ENCODE results near the gene B4GAT1. TPM values are rescaled to one million over a fixed set of nuclear protein-coding genes. Genes with fewer than 3 reads are reported as not detected.

B4GAT1 gene
- total RNA-seq, 4 donors from 2014 or later, result 39.7 to 62.0 (median 47.6) TPM

- Histone ChIP-seq H3K9me3 (no peaks in the 10 kb centered on the region), H3K4me3 (no peak overlapping the region), H3K27ac (no peak overlapping the region), H3K27me3 (no peaks in the 10 kb centered on the region), H3K4me1 (peaks cover 0 to 48% (median 35%) of the 10 kb centered on the region in 3 donors), H3K36me3 (peaks cover 0 to 33% of the 10 kb centered on the region in 2 donors)
- ATAC-seq, result no peak
- no peak for TF ChIP-seq POLR2A (IDR thresholded peaks at IDR 0.05)
- TF ChIP-seq CTCF (IDR thresholded peaks at IDR 0.05), result no peak
- no peak for TF ChIP-seq EP300 (IDR thresholded peaks at IDR 0.05)
- TF ChIP-seq POLR2AphosphoS5 (IDR thresholded peaks at IDR 0.05), result no peak
- 88 to 100% methylated on average over 1 to 6 of the region's 12 CpGs for WGBS, 2 donors (ENCODE audit: low coverage in 1 of 2)
Measured at GRCh38 chr11:66331542-66332370, 15.7 kb downstream of the B4GAT1 start.

- no peak for ATAC-seq
- H3K9me3 ChIP-seq, result no peaks in the 10 kb centered on the region
- H3K36me3 ChIP-seq, result peaks cover 0 to 33% of the 10 kb centered on the region in 2 donors
- H3K4me3 ChIP-seq, result no peak overlapping the region
- no peak overlapping the region for H3K27ac ChIP-seq
- no peaks in the 10 kb centered on the region for H3K27me3 ChIP-seq
- WGBS, 2 donors (ENCODE audit: low coverage in 1 of 2), result no CpG with 5 or more reads among the region's 10 CpGs
- peaks cover 0 to 48% (median 37%) of the 10 kb centered on the region in 3 donors for H3K4me1 ChIP-seq
- no peak for TF ChIP-seq EP300 (IDR thresholded peaks at IDR 0.05)
Measured at GRCh38 chr11:66330931-66331330, 16.5 kb downstream of the B4GAT1 start.

GRCh38 chr11:66329165-66329673, 18.2 kb downstream of the B4GAT1 start:
- no peak for ATAC-seq
- WGBS, 2 donors (ENCODE audit: low coverage in 1 of 2), result no CpG with 5 or more reads among the region's 3 CpGs
- Histone ChIP-seq H3K9me3 (no peaks in the 10 kb centered on the region), H3K4me3 (no peak overlapping the region), H3K27me3 (no peaks in the 10 kb centered on the region), H3K27ac (no peak overlapping the region), H3K4me1 (peaks cover 0 to 34% (median 30%) of the 10 kb centered on the region in 3 donors), H3K36me3 (peaks cover 0 to 27% of the 10 kb centered on the region in 2 donors)
- TF ChIP-seq POLR2AphosphoS5 (IDR thresholded peaks at IDR 0.05), result no peak
- TF ChIP-seq POLR2A (IDR thresholded peaks at IDR 0.05), result no peak
- no peak for TF ChIP-seq EP300 (IDR thresholded peaks at IDR 0.05)
- TF ChIP-seq CTCF (IDR thresholded peaks at IDR 0.05), result no peak

- TF ChIP-seq EP300 (IDR thresholded peaks at IDR 0.05) (no peak), CTCF (IDR thresholded peaks at IDR 0.05) (peak in 3 of 4 experiments; percentile 96 to 98 (median 98)), POLR2AphosphoS5 (IDR thresholded peaks at IDR 0.05) (peak; percentile 54)
- Histone ChIP-seq H3K4me1 (peaks cover 0 to 34% (median 30%) of the 10 kb centered on the region in 3 donors), H3K4me3 (no peak overlapping the region), H3K27me3 (no peaks in the 10 kb centered on the region), H3K27ac (peak overlapping the region in 3 of 4 donors; percentile 65 to 84 (median 83)), H3K36me3 (peaks cover 0 to 21% of the 10 kb centered on the region in 2 donors), H3K9me3 (no peaks in the 10 kb centered on the region)
- peak; percentile 75 for ATAC-seq
- WGBS, 2 donors (ENCODE audit: low coverage in 1 of 2), result 7 to 11% methylated on average over 10 to 11 of the region's 19 CpGs
Measured at GRCh38 chr11:66328302-66329144, 18.9 kb downstream of the B4GAT1 start.

- peak overlapping the region in 3 of 4 donors; percentile 65 to 84 (median 83) for H3K27ac ChIP-seq
- no peak overlapping the region for H3K4me3 ChIP-seq
- H3K36me3 ChIP-seq, result peaks cover 0 to 16% of the 10 kb centered on the region in 2 donors
- H3K27me3 ChIP-seq, result no peaks in the 10 kb centered on the region
- H3K4me1 ChIP-seq, result peaks cover 0 to 34% (median 30%) of the 10 kb centered on the region in 3 donors
- ATAC-seq, result peak; percentile 15
- WGBS, 2 donors (ENCODE audit: low coverage in 1 of 2), result no CpG with 5 or more reads among the region's 3 CpGs
- no peaks in the 10 kb centered on the region for H3K9me3 ChIP-seq
- no peak for TF ChIP-seq CTCF (IDR thresholded peaks at IDR 0.05)
- TF ChIP-seq POLR2A (IDR thresholded peaks at IDR 0.05), result no peak
- no peak for TF ChIP-seq POLR2AphosphoS5 (IDR thresholded peaks at IDR 0.05)
- no peak for TF ChIP-seq EP300 (IDR thresholded peaks at IDR 0.05)
Measured at GRCh38 chr11:66328031-66328301, 19.5 kb downstream of the B4GAT1 start.

Measured in gastroesophageal sphincter (tissue), 4 donors.